GM18858 (cell line): ENCODE results near the gene CERKL.

Source experiments
- ATAC-seq: cut with Tn5 transposase; IDR thresholded peaks from one replicate; pipeline ENCODE4 v1.9.1; 2021; ENCODE audit not compliant: unreplicated experiment

CERKL gene

DNA sequence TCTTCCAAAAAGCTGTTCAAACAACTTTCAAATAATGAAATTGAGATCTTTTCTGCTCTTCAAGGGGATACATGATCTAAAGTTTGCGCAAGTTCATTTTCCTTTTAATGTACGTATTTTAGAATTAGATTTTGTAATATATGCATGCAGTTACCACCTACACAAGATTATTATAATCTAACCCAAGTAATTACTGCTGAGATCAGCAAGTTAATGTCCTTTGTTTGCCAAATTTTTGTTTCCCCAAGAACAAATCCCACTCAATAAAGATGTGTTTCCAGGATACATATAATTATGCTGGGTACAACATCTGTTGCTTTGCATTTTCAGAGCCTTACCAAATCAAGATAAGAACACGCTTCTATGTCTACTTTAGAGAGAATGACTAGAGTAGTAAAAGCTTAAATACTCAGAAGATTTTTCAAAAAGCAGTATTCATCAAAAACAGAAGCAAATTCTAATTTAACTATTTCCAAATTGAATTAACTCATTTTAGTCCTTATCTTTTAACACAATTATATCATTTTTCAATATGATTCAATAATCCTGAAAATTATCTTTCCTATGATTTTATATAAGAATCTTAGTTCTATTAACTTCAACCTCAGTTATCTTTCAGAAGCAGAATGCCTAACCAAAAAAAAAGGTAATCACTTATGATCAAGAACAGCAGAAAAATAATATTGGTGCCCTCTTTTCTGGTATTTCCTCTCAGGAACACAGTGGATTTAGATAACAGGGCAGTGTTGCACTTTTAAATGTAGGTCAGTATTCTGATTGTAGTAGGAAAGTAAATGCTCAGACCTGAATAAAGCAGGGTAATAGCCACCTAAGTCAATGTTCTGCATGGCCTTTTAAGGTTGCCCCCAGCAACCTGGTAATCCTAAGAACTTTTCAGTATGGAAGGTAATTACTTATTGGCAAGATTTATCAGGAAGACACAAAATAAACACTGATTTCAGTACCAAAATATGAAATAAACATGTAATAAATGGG, 28.0 kb downstream of the CERKL start:
- ATAC-seq: no peak

DNA sequence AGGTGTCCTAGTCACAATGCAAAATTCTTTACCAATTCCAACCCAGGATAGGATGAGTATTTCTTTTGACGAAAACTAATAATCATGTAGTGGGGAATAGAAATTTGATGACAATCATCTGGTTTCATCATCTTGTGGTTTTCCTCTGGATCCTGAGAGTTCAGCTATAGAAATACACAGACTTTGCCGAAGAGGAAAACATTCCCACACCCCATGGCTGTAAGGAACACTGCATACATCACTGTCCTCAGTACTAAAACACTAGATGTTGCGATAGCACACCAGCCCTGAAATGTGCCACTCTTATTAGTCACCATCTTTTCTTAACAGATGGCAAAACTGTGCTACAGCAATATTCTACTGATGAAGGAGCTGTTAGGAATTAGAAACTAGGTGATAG, 29.4 kb downstream of the CERKL start:
- no peak for ATAC-seq

- ATAC-seq: no peak
Observed at GRCh38 chr2:181626671-181627070, 30.2 kb downstream of the CERKL start.

GRCh38 chr2:181623159-181623558, 33.7 kb downstream of the CERKL start:
- ATAC-seq: no peak

- ATAC-seq: no peak
Observed at GRCh38 chr2:181621779-181622490, 35.0 kb downstream of the CERKL start.

- no peak for ATAC-seq
Observed at GRCh38 chr2:181619516-181619915, 37.4 kb downstream of the CERKL start.

DNA sequence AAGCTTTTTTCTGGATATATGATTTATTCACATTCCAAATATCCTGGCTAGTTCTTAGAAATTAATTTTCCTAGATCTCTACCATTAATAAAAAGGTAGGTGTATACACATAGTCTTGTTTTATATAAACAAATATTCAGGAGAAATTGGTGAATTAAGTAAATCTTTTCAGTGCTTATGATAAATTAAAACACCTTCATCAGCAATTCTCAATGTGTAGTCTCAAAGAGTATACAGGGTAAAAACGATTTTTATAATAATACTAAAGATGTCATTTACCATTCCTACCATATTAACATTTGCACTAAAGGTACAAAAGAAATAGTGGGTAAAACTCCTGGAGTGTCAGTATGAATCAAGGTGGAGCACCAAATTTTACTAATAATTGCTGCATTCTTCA, 40.2 kb downstream of the CERKL start:
- ATAC-seq: no peak

- no peak for ATAC-seq
Observed at GRCh38 chr2:181614874-181615638, 41.8 kb downstream of the CERKL start.

GRCh38 chr2:181613241-181613640, 43.7 kb downstream of the CERKL start:
- ATAC-seq: no peak

DNA sequence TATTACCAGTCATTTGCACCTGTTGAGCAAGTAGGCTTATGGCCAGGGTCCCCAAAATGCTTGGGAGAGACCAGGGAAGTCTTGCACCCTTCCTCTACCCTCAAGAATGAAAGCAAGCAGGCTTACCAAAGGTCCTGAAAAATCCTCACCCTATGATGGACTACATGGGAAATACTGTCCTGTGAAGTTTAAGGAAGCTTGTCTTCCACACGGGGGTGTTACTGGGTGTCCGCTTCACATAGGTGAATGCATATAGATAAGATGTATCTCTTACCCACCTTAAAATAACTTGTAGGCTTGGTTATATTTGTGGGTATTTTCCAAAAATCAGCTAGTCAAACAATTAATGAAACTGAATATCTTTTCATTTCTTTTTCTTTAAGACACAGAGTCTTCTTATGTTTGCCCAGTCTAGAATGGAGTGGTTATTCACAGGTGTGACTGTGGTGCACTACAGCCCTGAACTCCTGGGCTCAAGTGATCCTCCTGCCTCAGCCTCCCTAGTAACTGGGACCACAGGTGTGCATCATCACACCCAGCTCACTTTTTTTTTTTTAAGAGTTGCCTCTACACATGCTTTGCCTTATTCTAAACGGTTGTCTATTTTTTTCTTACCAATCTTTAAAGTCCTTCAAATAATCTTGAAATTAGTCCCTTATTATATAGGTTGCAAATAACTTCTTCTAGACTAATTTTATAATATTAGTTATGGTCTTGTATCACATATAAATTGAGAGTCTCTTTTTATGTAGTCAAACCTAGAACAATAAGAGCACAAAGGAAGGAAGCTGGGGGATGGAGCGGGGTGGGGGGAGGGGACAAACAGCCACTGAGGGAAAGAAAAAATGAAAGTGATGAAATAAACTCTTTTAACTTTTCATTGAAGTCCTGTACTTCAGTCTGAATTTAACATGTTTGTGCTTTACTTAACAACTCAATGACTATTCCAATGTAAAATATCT, 49.0 kb downstream of the CERKL start:
- no peak for ATAC-seq

- no peak for ATAC-seq
Observed at GRCh38 chr2:181605889-181606837, 50.7 kb downstream of the CERKL start.

DNA sequence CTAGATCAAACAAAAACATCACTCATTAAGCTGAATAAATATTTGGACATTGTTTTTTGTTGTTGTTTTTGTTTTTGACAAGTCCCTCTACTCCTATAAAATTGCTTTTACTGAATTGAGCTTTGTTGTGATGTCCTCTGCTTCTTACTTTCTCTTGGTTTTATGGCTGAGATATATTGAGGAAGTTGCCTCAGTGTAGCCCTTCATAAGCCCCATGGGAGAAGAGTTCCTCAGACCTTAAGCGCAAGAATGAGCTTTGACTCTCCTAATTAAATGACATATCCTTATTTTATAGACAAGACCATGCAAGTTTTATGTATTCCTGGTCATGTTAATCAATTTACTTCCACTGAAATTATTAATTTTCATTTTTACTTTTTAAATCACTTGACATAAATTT, 54.9 kb downstream of the CERKL start:
- no peak for ATAC-seq

DNA sequence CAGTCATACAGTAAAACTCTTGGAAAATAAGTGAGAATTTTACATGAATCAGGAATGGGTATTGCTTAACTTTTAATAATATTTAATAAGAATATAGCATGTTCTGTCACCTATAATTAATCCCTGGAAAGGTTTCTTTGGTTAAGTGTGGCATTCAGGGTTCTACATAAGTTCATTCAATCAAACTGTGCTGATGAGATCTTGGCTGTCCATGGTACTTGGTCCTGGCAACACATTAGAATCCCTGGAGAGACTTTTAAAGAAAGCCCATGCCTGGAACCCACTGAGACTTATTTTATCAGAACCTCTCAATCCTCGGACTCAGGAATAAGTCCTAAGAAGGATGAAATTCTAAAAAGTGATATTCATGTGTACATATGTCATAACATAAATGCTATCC, 60.3 kb downstream of the CERKL start:
- ATAC-seq: no peak

GRCh38 chr2:181594322-181594721, 62.6 kb downstream of the CERKL start:
- peak; percentile 55 for ATAC-seq

DNA sequence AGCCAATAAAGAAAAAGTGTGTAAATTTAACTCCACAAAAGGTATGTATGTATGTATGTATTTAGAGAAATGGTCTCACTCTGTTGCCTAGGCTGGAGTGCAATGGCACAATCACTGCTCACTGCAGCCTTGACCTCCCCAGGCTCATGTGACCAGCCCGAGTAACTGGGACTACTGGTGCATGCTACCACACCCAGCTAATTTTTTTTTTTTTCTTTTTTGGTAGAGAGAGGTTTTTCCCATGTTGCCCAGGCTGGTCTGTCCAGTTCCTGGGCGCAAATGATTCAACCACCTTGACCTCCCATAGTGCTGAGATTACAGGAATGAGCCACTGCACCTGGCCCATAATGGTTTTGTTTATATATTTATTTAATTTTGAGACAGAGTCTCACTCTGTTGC, 67.1 kb downstream of the CERKL start:
- no peak for ATAC-seq

- ATAC-seq: no peak
Observed at GRCh38 chr2:181588546-181588945, 68.4 kb downstream of the CERKL start.

GRCh38 chr2:181586569-181587081, 70.3 kb downstream of the CERKL start:
- ATAC-seq: peak; percentile 91

GRCh38 chr2:181585732-181586131, 71.2 kb downstream of the CERKL start:
- ATAC-seq: no peak

DNA sequence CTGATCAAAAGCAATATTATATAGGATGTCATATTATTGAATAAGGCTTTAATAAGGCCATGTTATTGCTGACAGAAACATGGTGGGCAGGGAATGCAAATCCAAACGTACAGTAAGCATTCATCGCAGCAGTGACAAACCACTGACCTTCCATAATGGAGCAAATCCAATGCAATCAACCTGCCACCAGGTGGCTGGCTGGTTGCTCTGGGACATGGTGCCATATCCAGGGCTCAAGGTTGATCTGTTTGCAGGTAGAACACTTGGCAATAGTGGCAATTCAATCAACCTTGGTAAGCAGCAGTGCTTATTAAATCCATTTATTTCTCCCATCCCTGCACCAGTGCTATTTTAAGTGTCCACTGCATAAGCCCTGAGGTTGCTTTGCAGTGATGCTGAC, 75.4 kb downstream of the CERKL start:
- ATAC-seq: no peak
